Right cardiac atrium (tissue), 5 donors: ENCODE results near the gene LRRC61. TPM values are rescaled to one million over a fixed set of nuclear protein-coding genes. Genes with fewer than 3 reads are reported as not detected.

ENCODE experiments used
- ATAC-seq, 2 donors: fragments of 200-7000 bp; cut with Tn5 transposase; one replicate each; pipeline versions ENCODE4 v1.8.0 to v1.9.1; 2020; ENCODE audit warnings: moderate library complexity in 2 of 2, mild to moderate bottlenecking in 1 of 2
- DNase-seq, 3 donors: peaks; one replicate each; pipeline ENCODE4 v3.0.0-alpha.2; 2020
- H3K27ac ChIP-seq: one replicate; pipeline ENCODE4 v1.5.1; 2013; ENCODE audit warnings: mild to moderate bottlenecking, low read length, control low read depth, moderate library complexity
- H3K27me3 ChIP-seq: one replicate; pipeline ENCODE4 v1.6.1; 2013; ENCODE audit not compliant: control insufficient read depth, insufficient read depth
- H3K4me1 ChIP-seq: one replicate; pipeline ENCODE4 v1.6.1; 2013; ENCODE audit warnings: low read length; ENCODE audit not compliant: control insufficient read depth, insufficient read depth
- H3K4me3 ChIP-seq: one replicate; pipeline ENCODE4 v1.5.1; 2013; ENCODE audit warnings: low read length, control low read depth
- H3K9me3 ChIP-seq: one replicate; pipeline ENCODE4 v1.6.1; 2013; ENCODE audit warnings: low read length; ENCODE audit not compliant: control insufficient read depth
- WGBS: extraction: QIAGEN DNeasy Blood & Tissue Kit; methylation state at CpG from one replicate; pipeline ENCODE4 v1.1.7; 2013; 5-methylcytosine and 5-hydroxymethylcytosine counted together
- intact Hi-C, 4 donors: fragments of 100-400 bp; cut with DNase I; formaldehyde crosslinking; loops; one replicate each; pipeline versions ENCODE4 v1.11.0 to v1.14.0; 2022 to 2023
- polyA plus RNA-seq: library from polyadenylated mRNA; stranded (reverse); fragments of 200-250 nt; gene quantifications from one replicate; pipeline ENCODE4 v1.2.3, GENCODE V29; 2013
- total RNA-seq, 4 donors: library from RNA; stranded (reverse); fragmentation: NEBNext Ultra II Directional; extraction: Animal tissue kit (Norgen Biotek cat#: 25700); gene quantifications; one replicate each; pipeline ENCODE4 v1.2.1, GENCODE V29; 2021
- donor health status: healthy with polysubstance abuse.
- donor health status: DM: no; HTN: yes; CAD: no.
- donor health status: DM: no; HTN: no; CAD: no.
- donor health status: DM: no; HTN: yes; CAD: no; lungs with severe emphysema.
- donor health status: DM: yes; HTN: yes; CAD: no.

Gene LRRC61
- total and polyA plus RNA-seq, 5 donors = 4.4 to 8.0 (median 5.9) TPM

GRCh38 chr7:150378853-150379440 lies 55.8 kb downstream of the LRRC61 start, which contains the start of gene ZNF775:
Gene ZNF775, plus strand, starts transcription at chr7:150379330. Its CDS starts 9,141 bp downstream, at chr7:150388471.
- peak within 1 kb of the TSS; percentile 83 for H3K4me3 ChIP-seq
- no peaks in the 10 kb centered on the region for H3K27me3 ChIP-seq
- H3K4me1 ChIP-seq = peaks cover 3% of the 10 kb centered on the region
- H3K27ac ChIP-seq = peak within 1 kb of the TSS; percentile 79
- ATAC-seq = peak; percentile 98 to 99
- H3K9me3 ChIP-seq = no peaks in the 10 kb centered on the region
- DNase-seq = peak; percentile 97 to 99 (median 99)
- intact Hi-C loops = no loop called here
- under 1% methylated on average over 60 of the region's 60 CpGs for WGBS

GRCh38 chr7:150379441-150380379 lies 56.6 kb downstream of the LRRC61 start:
- intact Hi-C loops = no loop called here
- DNase-seq = peak in 1 of 3 donors; percentile 66
- peaks cover 3% of the 10 kb centered on the region for H3K4me1 ChIP-seq
- peak overlapping the region; percentile 49 for H3K27ac ChIP-seq
- H3K9me3 ChIP-seq = no peaks in the 10 kb centered on the region
- peak overlapping the region; percentile 83 for H3K4me3 ChIP-seq
- ATAC-seq = no peak
- 1% methylated on average over 52 of the region's 52 CpGs for WGBS
- no peaks in the 10 kb centered on the region for H3K27me3 ChIP-seq

- ATAC-seq (no peak), DNase-seq (no peak)
- H3K27me3 ChIP-seq = no peaks in the 10 kb centered on the region
- H3K9me3 ChIP-seq = no peaks in the 10 kb centered on the region
- H3K4me3 ChIP-seq = no peak overlapping the region
- no peak overlapping the region for H3K27ac ChIP-seq
- H3K4me1 ChIP-seq = peaks cover 3% of the 10 kb centered on the region
- 72% methylated on average over 11 of the region's 11 CpGs for WGBS
- intact Hi-C loops = no loop called here
These were observed 57.3 kb downstream of the LRRC61 start for GRCh38 chr7:150380463-150380862.

- no peak for DNase-seq
- H3K4me3 ChIP-seq = no peak overlapping the region
- no peaks in the 10 kb centered on the region for H3K27me3 ChIP-seq
- no peak overlapping the region for H3K27ac ChIP-seq
- WGBS = 86% methylated on average over 9 of the region's 9 CpGs
- no peak for ATAC-seq
- H3K9me3 ChIP-seq = no peaks in the 10 kb centered on the region
- intact Hi-C loops = no loop called here
- H3K4me1 ChIP-seq = peaks cover 3% of the 10 kb centered on the region
These were observed 57.9 kb downstream of the LRRC61 start for GRCh38 chr7:150381096-150381495.

GRCh38 chr7:150381785-150382122 lies 58.6 kb downstream of the LRRC61 start:
- intact Hi-C loops = no loop called here
- DNase-seq (no peak), ATAC-seq (no peak)
- no peak overlapping the region for H3K27ac ChIP-seq
- H3K4me3 ChIP-seq = no peak overlapping the region
- H3K9me3 ChIP-seq = no peaks in the 10 kb centered on the region
- WGBS = 97% methylated on average over 1 of the region's 1 CpG
- peaks cover 3% of the 10 kb centered on the region for H3K4me1 ChIP-seq
- H3K27me3 ChIP-seq = no peaks in the 10 kb centered on the region

GRCh38 chr7:150382123-150382843 lies 59.1 kb downstream of the LRRC61 start:
- H3K27ac ChIP-seq = no peak overlapping the region
- no peak for ATAC-seq
- intact Hi-C loops = no loop called here
- H3K4me1 ChIP-seq = peaks cover 3% of the 10 kb centered on the region
- WGBS = 88% methylated on average over 20 of the region's 20 CpGs
- no peaks in the 10 kb centered on the region for H3K27me3 ChIP-seq
- H3K4me3 ChIP-seq = no peak overlapping the region
- DNase-seq = no peak
- H3K9me3 ChIP-seq = no peaks in the 10 kb centered on the region

GRCh38 chr7:150382844-150383225 lies 59.7 kb downstream of the LRRC61 start:
- intact Hi-C loops = no loop called here
- WGBS = 73% methylated on average over 4 of the region's 4 CpGs
- H3K27ac ChIP-seq = no peak overlapping the region

GRCh38 chr7:150383710-150384397 lies 60.7 kb downstream of the LRRC61 start:
- WGBS = 76% methylated on average over 22 of the region's 22 CpGs
- Histone ChIP-seq H3K27me3 (no peaks in the 10 kb centered on the region), H3K4me3 (no peak overlapping the region), H3K9me3 (no peaks in the 10 kb centered on the region), H3K27ac (no peak overlapping the region), H3K4me1 (no peaks in the 10 kb centered on the region)
- ATAC-seq = no peak
- intact Hi-C loops = no loop called here
- peak in 1 of 3 donors; percentile 70 for DNase-seq

More at GRCh38 chr7:150382844-150383225, 59.7 kb downstream of the LRRC61 start:
- Histone ChIP-seq H3K9me3 (no peaks in the 10 kb centered on the region), H3K4me1 (peaks cover 3% of the 10 kb centered on the region), H3K27me3 (no peaks in the 10 kb centered on the region), H3K4me3 (no peak overlapping the region)
- ATAC-seq (no peak), DNase-seq (no peak)

GRCh38 chr7:150384406-150385301 lies 61.5 kb downstream of the LRRC61 start:
- no peak overlapping the region for H3K4me3 ChIP-seq
- intact Hi-C loops = no loop called here
- ATAC-seq (no peak), DNase-seq (no peak)
- H3K27ac ChIP-seq = no peak overlapping the region
- no peaks in the 10 kb centered on the region for H3K27me3 ChIP-seq
- WGBS = 81% methylated on average over 15 of the region's 15 CpGs
- H3K9me3 ChIP-seq = no peaks in the 10 kb centered on the region
- H3K4me1 ChIP-seq = no peaks in the 10 kb centered on the region

GRCh38 chr7:150385302-150385723 lies 62.2 kb downstream of the LRRC61 start:
- intact Hi-C loops = no loop called here
- Histone ChIP-seq H3K27me3 (no peaks in the 10 kb centered on the region), H3K9me3 (no peaks in the 10 kb centered on the region), H3K4me3 (no peak overlapping the region), H3K4me1 (no peaks in the 10 kb centered on the region), H3K27ac (no peak overlapping the region)
- DNase-seq = no peak
- no peak for ATAC-seq
- WGBS = 81% methylated on average over 14 of the region's 14 CpGs
